Activated CD8-positive, alpha-beta memory T cell treated with anti-CD3 and anti-CD28 coated beads for 36 hours (primary cell): ENCODE results near the gene HAO2. TPM values are rescaled to one million over a fixed set of nuclear protein-coding genes. Genes with fewer than 3 reads are reported as not detected.
"Not testable (repeated sequence)": the region's sequence is repeated elsewhere in the genome, so short reads cannot be mapped to it uniquely, and the experiment has no call there.

ENCODE experiments used
- CTCF ChIA-PET: fragments of 350-600 bp; sonication (Branson Sonifier 250); formaldehyde crosslinking; loops from one replicate; lab custom pipeline; 2021; ENCODE audit warnings: antibody characterized with exemption; lab: Charles Lee
- POLR2A ChIA-PET: fragments of 350-600 bp; sonication (Branson Sonifier 250); formaldehyde crosslinking; loops from one replicate; lab custom pipeline; 2021; ENCODE audit warnings: antibody characterized with exemption; lab: Charles Lee
- total RNA-seq, 2 experiments: library from RNA; stranded (reverse); gene quantifications; one replicate each; pipeline ENCODE4 v1.2.3, GENCODE V29; 2021

HAO2 gene
- total RNA-seq: not detected

- ChIA-PET CTCF (interaction anchor here (1.3 kb wide), 1 partner anchor 94 kb away, joined by 3 read pairs; no protein-coding TSS in a partner anchor), POLR2A (no interaction called here)
Observed at GRCh38 chr1:119368554-119368953, at the start of gene HAO2. Gene HAO2 (plus strand): TSS chr1:119368785. CDS start chr1:119381086, 12,301 bp downstream.

- CTCF ChIA-PET: no interaction called here
- POLR2A ChIA-PET: no interaction called here
Observed at GRCh38 chr1:119320100-119320499, 48.5 kb upstream of the HAO2 start.

GRCh38 chr1:119321666-119322419, 46.7 kb upstream of the HAO2 start:
- CTCF ChIA-PET: no interaction called here
- POLR2A ChIA-PET: no interaction called here

- CTCF ChIA-PET: no interaction called here
- POLR2A ChIA-PET: no interaction called here
Observed at GRCh38 chr1:119323216-119323982, 45.2 kb upstream of the HAO2 start.

GRCh38 chr1:119324198-119324597, 44.4 kb upstream of the HAO2 start:
- ChIA-PET CTCF (no interaction called here), POLR2A (no interaction called here)

GRCh38 chr1:119326251-119326650, 42.3 kb upstream of the HAO2 start:
- CTCF ChIA-PET: no interaction called here

GRCh38 chr1:119327094-119327449, 41.5 kb upstream of the HAO2 start:
- CTCF ChIA-PET: no interaction called here
- POLR2A ChIA-PET: no interaction called here

More at GRCh38 chr1:119326251-119326650, 42.3 kb upstream of the HAO2 start:
- POLR2A ChIA-PET: no interaction called here

GRCh38 chr1:119327450-119328155, 41.0 kb upstream of the HAO2 start:
- CTCF ChIA-PET: no interaction called here

GRCh38 chr1:119329541-119330461, 38.8 kb upstream of the HAO2 start:
- POLR2A ChIA-PET: no interaction called here
- CTCF ChIA-PET: no interaction called here

More at GRCh38 chr1:119327450-119328155, 41.0 kb upstream of the HAO2 start:
- POLR2A ChIA-PET: no interaction called here

GRCh38 chr1:119330466-119331189, 38.0 kb upstream of the HAO2 start:
- ChIA-PET POLR2A (no interaction called here), CTCF (no interaction called here)

- CTCF ChIA-PET: no interaction called here
- POLR2A ChIA-PET: no interaction called here
Observed at GRCh38 chr1:119331190-119331515, 37.4 kb upstream of the HAO2 start.

GRCh38 chr1:119331915-119332314, 36.7 kb upstream of the HAO2 start:
- POLR2A ChIA-PET: no interaction called here
- CTCF ChIA-PET: no interaction called here

- POLR2A ChIA-PET: no interaction called here
- CTCF ChIA-PET: no interaction called here
Observed at GRCh38 chr1:119332622-119333021, 36.0 kb upstream of the HAO2 start.

- CTCF ChIA-PET: no interaction called here
Observed at GRCh38 chr1:119333163-119333896, 35.3 kb upstream of the HAO2 start.

GRCh38 chr1:119333897-119334250, 34.7 kb upstream of the HAO2 start:
- POLR2A ChIA-PET, CTCF ChIA-PET: not testable (repeated sequence)

More at GRCh38 chr1:119333163-119333896, 35.3 kb upstream of the HAO2 start:
- POLR2A ChIA-PET: no interaction called here

GRCh38 chr1:119336848-119337247, 31.7 kb upstream of the HAO2 start:
- CTCF ChIA-PET: no interaction called here
- POLR2A ChIA-PET: no interaction called here

GRCh38 chr1:119338004-119338403, 30.6 kb upstream of the HAO2 start:
- CTCF ChIA-PET: no interaction called here

GRCh38 chr1:119338757-119339156, 29.8 kb upstream of the HAO2 start:
- ChIA-PET POLR2A (no interaction called here), CTCF (no interaction called here)

More at GRCh38 chr1:119338004-119338403, 30.6 kb upstream of the HAO2 start:
- POLR2A ChIA-PET: no interaction called here
